Activated naive CD8-positive, alpha-beta T cell treated with anti-CD3 and anti-CD28 coated beads for 36 hours (primary cell): ENCODE measurements around the gene CKAP5. TPM values are rescaled to one million over a fixed set of nuclear protein-coding genes. Genes with fewer than 3 reads are reported as not detected.
"Not testable (repeated sequence)": the region's sequence is repeated elsewhere in the genome, so short reads cannot be mapped to it uniquely, and the experiment has no call there.

Experiments
- DNase-seq: peaks from one replicate; pipeline ENCODE4 v3.0.0; 2021
- H3K27ac Mint-ChIP-seq: one replicate; pipeline ENCODE4 v1.8.0; 2022; ENCODE audit warnings: mild to moderate bottlenecking, moderate library complexity, mixed read lengths
- H3K27me3 Mint-ChIP-seq: one replicate; pipeline ENCODE4 v1.8.0; 2022; ENCODE audit warnings: mild to moderate bottlenecking, mixed read lengths
- H3K36me3 Mint-ChIP-seq: one replicate; pipeline ENCODE4 v1.8.0; 2021; ENCODE audit warnings: mild to moderate bottlenecking, mixed read lengths
- H3K4me1 Mint-ChIP-seq: one replicate; pipeline ENCODE4 v1.8.0; 2021; ENCODE audit warnings: mixed read lengths
- H3K4me3 Mint-ChIP-seq: one replicate; pipeline ENCODE4 v1.8.0; 2022; ENCODE audit warnings: mild to moderate bottlenecking, moderate library complexity, mixed read lengths
- H3K9me3 Mint-ChIP-seq: one replicate; pipeline ENCODE4 v1.8.0; 2022; ENCODE audit warnings: mixed read lengths
- total RNA-seq, 2 experiments: library from RNA; stranded (reverse); gene quantifications; one replicate each; pipeline ENCODE4 v1.2.3, GENCODE V29; 2021

The CKAP5 gene
- total RNA-seq, 2 experiments from 2014 or later = 139 to 144 TPM

- peaks cover 24% of the 10 kb centered on the region for H3K4me1 Mint-ChIP-seq
- no peak overlapping the region for H3K27ac Mint-ChIP-seq
- no peaks in the 10 kb centered on the region for H3K9me3 Mint-ChIP-seq
- peaks cover 7% of the 10 kb centered on the region for H3K36me3 Mint-ChIP-seq
- no peak for DNase-seq
- H3K4me3 Mint-ChIP-seq = no peak overlapping the region
- H3K27me3 Mint-ChIP-seq = no peaks in the 10 kb centered on the region
Observed at GRCh38 chr11:46836431-46836830, 9.6 kb downstream of the CKAP5 start.

- Mint-ChIP-seq H3K27me3 (no peaks in the 10 kb centered on the region), H3K9me3 (no peaks in the 10 kb centered on the region), H3K27ac (no peak overlapping the region), H3K4me3 (no peak overlapping the region), H3K36me3 (peaks cover 7% of the 10 kb centered on the region), H3K4me1 (peaks cover 25% of the 10 kb centered on the region)
- no peak for DNase-seq
Observed at GRCh38 chr11:46835897-46836296, 10.2 kb downstream of the CKAP5 start.

GRCh38 chr11:46834821-46835220, 11.3 kb downstream of the CKAP5 start:
- Mint-ChIP-seq H3K4me1 (peaks cover 25% of the 10 kb centered on the region), H3K9me3 (no peaks in the 10 kb centered on the region), H3K27ac (no peak overlapping the region), H3K27me3 (no peaks in the 10 kb centered on the region), H3K36me3 (peaks cover 7% of the 10 kb centered on the region), H3K4me3 (no peak overlapping the region)
- no peak for DNase-seq

- H3K36me3 Mint-ChIP-seq = peaks cover 6% of the 10 kb centered on the region
- no peaks in the 10 kb centered on the region for H3K27me3 Mint-ChIP-seq
- no peaks in the 10 kb centered on the region for H3K9me3 Mint-ChIP-seq
- no peak overlapping the region for H3K27ac Mint-ChIP-seq
- peaks cover 19% of the 10 kb centered on the region for H3K4me1 Mint-ChIP-seq
- H3K4me3 Mint-ChIP-seq = no peak overlapping the region
- DNase-seq = no peak
Observed at GRCh38 chr11:46832511-46833214, 13.4 kb downstream of the CKAP5 start.

- Mint-ChIP-seq H3K27me3 (no peaks in the 10 kb centered on the region), H3K4me1 (peaks cover 27% of the 10 kb centered on the region), H3K4me3 (no peak overlapping the region), H3K27ac (no peak overlapping the region), H3K9me3 (no peaks in the 10 kb centered on the region), H3K36me3 (no peaks in the 10 kb centered on the region)
- no peak for DNase-seq
Observed at GRCh38 chr11:46827995-46828394, 18.1 kb downstream of the CKAP5 start.

- Mint-ChIP-seq H3K9me3 (no peaks in the 10 kb centered on the region), H3K27ac (no peak overlapping the region), H3K4me1 (peaks cover 25% of the 10 kb centered on the region), H3K27me3 (no peaks in the 10 kb centered on the region), H3K36me3 (no peaks in the 10 kb centered on the region), H3K4me3 (peak overlapping the region; percentile 69)
- peak; percentile 83 for DNase-seq
Observed at GRCh38 chr11:46826310-46827044, 19.6 kb downstream of the CKAP5 start.

- Mint-ChIP-seq H3K4me3 (no peak overlapping the region), H3K27me3 (no peaks in the 10 kb centered on the region), H3K36me3 (peaks cover 16% of the 10 kb centered on the region), H3K27ac (no peak overlapping the region), H3K9me3 (no peaks in the 10 kb centered on the region), H3K4me1 (peaks cover 3% of the 10 kb centered on the region)
- DNase-seq = no peak
Observed at GRCh38 chr11:46808799-46809431, 37.2 kb downstream of the CKAP5 start.

- H3K4me3 Mint-ChIP-seq = no peak overlapping the region
- no peak overlapping the region for H3K27ac Mint-ChIP-seq
- no peaks in the 10 kb centered on the region for H3K27me3 Mint-ChIP-seq
- H3K4me1 Mint-ChIP-seq = no peaks in the 10 kb centered on the region
- DNase-seq = no peak
- H3K36me3 Mint-ChIP-seq = peaks cover 16% of the 10 kb centered on the region
- H3K9me3 Mint-ChIP-seq = no peaks in the 10 kb centered on the region
Observed at GRCh38 chr11:46801694-46802470, 44.2 kb downstream of the CKAP5 start.

GRCh38 chr11:46800177-46800576, 45.9 kb downstream of the CKAP5 start:
- Mint-ChIP-seq H3K27me3 (no peaks in the 10 kb centered on the region), H3K27ac (no peak overlapping the region), H3K4me3 (no peak overlapping the region), H3K36me3 (peaks cover 18% of the 10 kb centered on the region), H3K9me3 (no peaks in the 10 kb centered on the region), H3K4me1 (no peaks in the 10 kb centered on the region)
- DNase-seq = no peak

- peaks cover 19% of the 10 kb centered on the region for H3K36me3 Mint-ChIP-seq
- H3K27ac Mint-ChIP-seq, H3K9me3 Mint-ChIP-seq: not testable (repeated sequence)
Observed at GRCh38 chr11:46799725-46800124, 46.4 kb downstream of the CKAP5 start.

GRCh38 chr11:46778416-46778815, 67.7 kb downstream of the CKAP5 start:
- no peak for DNase-seq
- Mint-ChIP-seq H3K27me3 (no peaks in the 10 kb centered on the region), H3K4me3 (no peak overlapping the region), H3K4me1 (no peaks in the 10 kb centered on the region), H3K36me3 (peaks cover 16% of the 10 kb centered on the region), H3K27ac (no peak overlapping the region), H3K9me3 (no peaks in the 10 kb centered on the region)

More at GRCh38 chr11:46799725-46800124, 46.4 kb downstream of the CKAP5 start:
- not testable (repeated sequence) for DNase-seq, H3K4me1 Mint-ChIP-seq, H3K4me3 Mint-ChIP-seq, H3K27me3 Mint-ChIP-seq

GRCh38 chr11:46776878-46777277, 69.2 kb downstream of the CKAP5 start:
- H3K27me3 Mint-ChIP-seq = no peaks in the 10 kb centered on the region
- H3K36me3 Mint-ChIP-seq = peaks cover 18% of the 10 kb centered on the region
- H3K4me3 Mint-ChIP-seq = no peak overlapping the region

GRCh38 chr11:46769636-46770221, 76.4 kb downstream of the CKAP5 start:
- peaks cover 9% of the 10 kb centered on the region for H3K36me3 Mint-ChIP-seq
- H3K4me3 Mint-ChIP-seq = no peak overlapping the region
- no peaks in the 10 kb centered on the region for H3K27me3 Mint-ChIP-seq
- H3K27ac Mint-ChIP-seq = no peak overlapping the region
- no peak for DNase-seq
- no peaks in the 10 kb centered on the region for H3K9me3 Mint-ChIP-seq
- H3K4me1 Mint-ChIP-seq = no peaks in the 10 kb centered on the region

More at GRCh38 chr11:46776878-46777277, 69.2 kb downstream of the CKAP5 start:
- Mint-ChIP-seq H3K27ac (no peak overlapping the region), H3K9me3 (no peaks in the 10 kb centered on the region), H3K4me1 (no peaks in the 10 kb centered on the region)
- no peak for DNase-seq

- no peak overlapping the region for H3K4me3 Mint-ChIP-seq
- no peaks in the 10 kb centered on the region for H3K27me3 Mint-ChIP-seq
- no peak overlapping the region for H3K27ac Mint-ChIP-seq
- no peaks in the 10 kb centered on the region for H3K9me3 Mint-ChIP-seq
- no peak for DNase-seq
- H3K4me1 Mint-ChIP-seq = no peaks in the 10 kb centered on the region
- peaks cover 6% of the 10 kb centered on the region for H3K36me3 Mint-ChIP-seq
Observed at GRCh38 chr11:46766656-46767055, 79.4 kb downstream of the CKAP5 start.
